ENCODE results near the gene MRPL58. TPM values are rescaled to one million over a fixed set of nuclear protein-coding genes. Genes with fewer than 3 reads are reported as not detected.

Gene MRPL58
- total and polyA plus RNA-seq, 2 of the 8 experiments (the other 6 are each of a cell fraction or from before 2014, with no cell fraction given): 43.6 to 49.1 TPM

DNA sequence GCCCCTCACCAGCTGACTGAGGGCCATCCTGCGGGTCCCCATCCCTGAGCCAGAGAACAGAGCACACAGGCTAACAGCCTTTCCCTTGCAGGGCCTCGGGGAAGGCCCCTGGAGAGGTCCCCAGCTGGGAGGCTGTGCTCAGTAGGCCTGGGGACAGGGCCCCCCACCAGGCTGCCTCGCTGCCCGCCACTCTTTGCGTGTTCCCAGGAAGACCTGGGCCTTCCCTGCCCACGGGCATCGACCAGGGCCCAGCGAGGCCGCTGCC is 40.7 kb upstream of the MRPL58 start:
- Histone ChIP-seq H3K79me2 (ENCODE audit: control insufficient read depth in 1 of 2, insufficient read depth in 2 of 2, low read length in 2 of 2) (no peaks in the 10 kb centered on the region), H2BK15ac (ENCODE audit: low read length) (peak overlapping the region; percentile 46; the same call in 1 of the 2 replicates), H2BK5ac (ENCODE audit: low read depth, low read length) (no peak overlapping the region), H3K9me3 (ENCODE audit: insufficient read depth in 2 of 2, low read depth in 1 of 2, low read length in 1 of 2) (no peaks in the 10 kb centered on the region), H4K91ac (replicated peaks; ENCODE audit: insufficient read length, low read length) (no peak overlapping the region), H3K18ac (ENCODE audit: extremely low read depth, low read length) (peak overlapping the region; percentile 48; the same call in 1 of the 2 replicates), H3K36me3 (ENCODE audit: control insufficient read depth in 2 of 4, insufficient read depth in 4 of 4, low read length in 3 of 4) (no peaks in the 10 kb centered on the region), H3K14ac (ENCODE audit: insufficient read length) (no peak overlapping the region), H4K5ac (ENCODE audit: insufficient read length, low read depth, low read length) (peak overlapping the region; percentile 6), H3K9ac (replicated peaks in 1 of 4; ENCODE audit: extremely low read depth in 1 of 4, low read depth in 3 of 4, low read length in 3 of 4) (peak overlapping the region in 1 of 4 experiments; percentile 43; a peak in 2 of 7 replicates), H3K27me3 (replicated peaks in 1 of 4; ENCODE audit: control insufficient read depth in 3 of 4, extremely low read depth in 1 of 4, insufficient read depth in 3 of 4, low read length in 3 of 4) (peaks cover 17 to 43% (median 37%) of the 10 kb centered on the region in 4 experiments), H2BK120ac (replicated peaks; ENCODE audit: low read depth, low read length) (no peak overlapping the region), H2BK12ac (ENCODE audit: low read depth, low read length) (no peak overlapping the region), H3K56ac (replicated peaks; ENCODE audit: insufficient read length, low read depth, low read length) (no peak overlapping the region), H2BK20ac (ENCODE audit: low read length) (no peak overlapping the region), H3K4ac (replicated peaks; ENCODE audit: insufficient read length, low read depth, low read length) (no peak overlapping the region), H4K8ac (ENCODE audit: extremely low read depth, insufficient read depth, low read length) (no peak overlapping the region), H3K4me3 (ENCODE audit: extremely low read depth in 1 of 4, insufficient read depth in 2 of 4, low read depth in 3 of 4, low read length in 4 of 4) (peak overlapping the region; percentile 37 to 92 (median 52)), H4K20me1 (replicated peaks in 1 of 2; ENCODE audit: control insufficient read depth in 1 of 2, insufficient read depth in 2 of 2, low read length in 2 of 2) (no peaks in the 10 kb centered on the region), H3K4me2 (ENCODE audit: insufficient read depth in 1 of 2, low read depth in 2 of 2, low read length in 2 of 2) (peak overlapping the region; percentile 84 to 87), H3K23me2 (ENCODE audit: low read depth, low read length) (peaks cover 10% of the 10 kb centered on the region; the same call in 1 of the 2 replicates), H2AFZ (ENCODE audit: low read length) (no peak overlapping the region), H3K79me1 (ENCODE audit: low read depth, low read length) (no peaks in the 10 kb centered on the region), H2AK5ac (ENCODE audit: low read depth, low read length) (no peak overlapping the region), H3K23ac (ENCODE audit: insufficient read length) (no peak overlapping the region), H3K4me1 (replicated peaks in 1 of 4; ENCODE audit: control insufficient read depth in 3 of 4, insufficient read depth in 4 of 4, low read length in 3 of 4) (peaks cover 0 to 15% (median 9%) of the 10 kb centered on the region in 4 experiments; a peak in 6 of 7 replicates), H3K27ac (ENCODE audit: low read depth, low read length) (no peak overlapping the region)
- DNase-seq (ENCODE audit: low read depth in 1 of 2, low spot score in 2 of 2) (no peak), FAIRE-seq (no peak)
- 14% methylated on average over 9 of the region's 9 CpGs; no CpG with 5 or more reads in 1 of the 2 experiments for WGBS, 2 experiments (ENCODE audit: extremely low coverage in 1 of 2, insufficient coverage in 1 of 2, insufficient read length in 1 of 2, insufficient replicate concordance in 2 of 2, low coverage in 1 of 2, low lambda C conversion rate in 2 of 2, missing lambda C conversion rate in 1 of 2)
- POLR2A ChIA-PET (ENCODE audit: partially characterized antibody): interaction anchor here (0.9 to 6.5 kb wide), 10 partner anchors 8 to 75 kb away, joined by 3 to 48 read pairs (median 4); partner anchors contain the start of genes ATP5PD, CDR2L and MRPL58
- CTCF ChIA-PET (ENCODE audit: partially characterized antibody): interaction anchor here (0.6 to 19.8 kb wide), 6 partner anchors 9 to 69 kb away, joined by 4 to 345 read pairs (median 16); partner anchors contain the start of gene MRPL58
- no peak for TF ChIP-seq SP1 (IDR thresholded peaks at IDR 0.05; ENCODE audit: low read depth, low read length)
- no peak for TF ChIP-seq BACH1 (IDR thresholded peaks at IDR 0.05; ENCODE audit: low read length)
- no peak for TF ChIP-seq GTF2F1 (IDR thresholded peaks at IDR 0.05; ENCODE audit: borderline replicate concordance, low read depth, low read length)
- no peak for TF ChIP-seq HDAC2 (IDR thresholded peaks at IDR 0.05; ENCODE audit: borderline replicate concordance in 1 of 2, low read depth in 2 of 2, low read length in 2 of 2)
- TF ChIP-seq FOSL1 (IDR thresholded peaks at IDR 0.05; ENCODE audit: insufficient read depth, low read depth, low read length): no peak
- TF ChIP-seq TAF7 (optimal IDR thresholded peaks at IDR 0.05; ENCODE audit: borderline replicate concordance, low read depth, low read length): no peak
- no peak for TF ChIP-seq CBX8 (IDR thresholded peaks at IDR 0.05; ENCODE audit: borderline replicate concordance, low read depth, low read length)
- no peak for TF ChIP-seq CTCF (IDR thresholded peaks at IDR 0.05; ENCODE audit: control extremely low read depth in 1 of 3, insufficient read depth in 1 of 3, low read depth in 1 of 3, low read length in 3 of 3)
- no peak for TF ChIP-seq SRF (IDR thresholded peaks at IDR 0.05; ENCODE audit: low read depth, low read length)
- TF ChIP-seq ATF3 (IDR thresholded peaks at IDR 0.05; ENCODE audit: insufficient read depth, low read depth, low read length): no peak
- TF ChIP-seq CEBPB (IDR thresholded peaks at IDR 0.05; ENCODE audit: low read depth, low read length): no peak
